ENCODE data around the gene KDM8.
"Not testable (repeated sequence)": the region's sequence is repeated elsewhere in the genome, so short reads cannot be mapped to it uniquely, and the experiment has no call there.

Gene KDM8

GRCh38 chr16:27191352-27191924, 11.9 kb upstream of the KDM8 start:
- DNase-seq (ENCODE audit: low read depth, low spot score), result no peak

DNA sequence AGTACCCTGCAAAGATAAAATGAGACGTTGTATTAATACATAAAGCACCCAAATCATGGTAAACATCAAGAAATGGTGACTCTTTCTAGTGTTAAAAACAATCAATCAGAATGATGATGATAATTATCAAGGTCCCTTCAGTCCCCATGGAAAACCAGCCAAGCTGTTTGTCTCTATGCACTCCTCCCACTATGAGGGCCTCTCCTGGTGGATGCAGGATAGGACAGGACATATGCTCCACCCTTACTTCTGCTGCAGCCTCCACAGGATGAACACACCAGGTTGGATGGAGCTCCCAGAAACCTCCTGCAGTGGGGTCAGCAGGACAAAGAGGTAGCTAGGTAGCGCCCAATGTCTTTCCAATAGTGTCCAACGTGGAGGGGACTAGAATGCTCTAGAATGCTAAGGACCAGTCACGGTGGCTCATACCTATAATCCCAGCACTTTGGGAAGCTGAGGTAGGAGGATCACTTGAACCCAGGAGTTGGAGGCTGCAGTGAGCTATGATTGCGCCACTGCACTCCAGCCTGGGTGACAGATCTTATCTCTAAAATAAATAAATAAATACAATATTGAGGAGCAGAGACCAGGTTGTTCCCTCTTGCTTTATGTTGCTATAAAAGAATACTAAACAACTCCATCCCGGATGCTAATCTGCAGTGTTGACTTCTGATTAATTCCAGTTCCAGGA, 9.9 kb upstream of the KDM8 start:
- no peak for DNase-seq (ENCODE audit: low read depth, low spot score)

GRCh38 chr16:27195076-27195741, 8.1 kb upstream of the KDM8 start:
- no peak for DNase-seq (ENCODE audit: low read depth, low spot score)

DNA sequence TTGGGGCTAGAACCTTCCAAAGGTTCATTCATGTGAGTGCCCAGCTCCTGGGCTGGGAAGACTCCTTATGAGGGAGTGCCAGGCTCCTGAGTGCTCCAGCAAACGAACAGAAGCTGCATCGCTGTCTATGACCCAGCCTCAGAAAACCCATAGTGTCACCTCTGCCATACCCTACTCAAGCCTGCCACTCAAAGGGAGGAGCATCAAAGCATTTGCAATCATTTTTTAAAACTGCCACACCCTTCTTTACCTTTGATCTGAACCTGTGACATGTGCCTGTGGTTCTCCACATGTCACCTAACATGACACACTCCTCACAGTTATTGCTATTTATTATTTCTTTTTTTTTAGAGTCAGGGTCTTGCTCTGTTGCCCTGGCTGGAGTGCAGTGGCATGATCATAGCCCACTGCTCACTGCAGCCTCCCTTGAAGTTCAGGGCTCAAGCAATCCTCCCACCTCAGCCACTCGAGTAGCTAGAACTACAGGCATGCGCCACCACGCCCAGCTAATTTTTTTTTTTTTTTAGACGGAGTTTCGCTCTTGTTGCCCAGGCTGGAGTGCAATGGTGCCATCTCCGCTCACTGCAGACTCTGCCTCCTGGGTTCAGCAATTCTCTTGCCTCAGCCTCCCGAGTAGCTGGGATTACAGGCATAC, 7.3 kb upstream of the KDM8 start:
- no peak for DNase-seq (ENCODE audit: low read depth, low spot score)

DNA sequence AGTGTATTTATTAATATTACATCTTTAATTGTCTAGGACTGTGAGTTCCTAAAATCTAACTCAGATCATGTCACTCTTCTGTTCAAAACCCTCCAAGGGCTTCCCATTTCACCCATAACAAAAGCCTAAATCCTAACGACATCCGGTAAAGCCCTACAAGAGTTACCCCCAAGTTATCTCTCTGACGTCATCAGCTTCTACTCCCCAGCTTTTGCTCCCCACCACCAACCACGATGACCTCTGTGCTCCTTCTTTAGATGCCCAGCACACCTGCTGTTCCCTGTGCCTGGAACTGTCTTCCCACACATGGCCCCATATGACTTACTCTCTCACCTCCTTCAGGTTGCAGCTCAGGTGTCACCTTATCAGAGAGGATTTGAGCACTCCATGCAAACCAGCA, 6.3 kb upstream of the KDM8 start:
- DNase-seq (ENCODE audit: low read depth, low spot score), result no peak

DNA sequence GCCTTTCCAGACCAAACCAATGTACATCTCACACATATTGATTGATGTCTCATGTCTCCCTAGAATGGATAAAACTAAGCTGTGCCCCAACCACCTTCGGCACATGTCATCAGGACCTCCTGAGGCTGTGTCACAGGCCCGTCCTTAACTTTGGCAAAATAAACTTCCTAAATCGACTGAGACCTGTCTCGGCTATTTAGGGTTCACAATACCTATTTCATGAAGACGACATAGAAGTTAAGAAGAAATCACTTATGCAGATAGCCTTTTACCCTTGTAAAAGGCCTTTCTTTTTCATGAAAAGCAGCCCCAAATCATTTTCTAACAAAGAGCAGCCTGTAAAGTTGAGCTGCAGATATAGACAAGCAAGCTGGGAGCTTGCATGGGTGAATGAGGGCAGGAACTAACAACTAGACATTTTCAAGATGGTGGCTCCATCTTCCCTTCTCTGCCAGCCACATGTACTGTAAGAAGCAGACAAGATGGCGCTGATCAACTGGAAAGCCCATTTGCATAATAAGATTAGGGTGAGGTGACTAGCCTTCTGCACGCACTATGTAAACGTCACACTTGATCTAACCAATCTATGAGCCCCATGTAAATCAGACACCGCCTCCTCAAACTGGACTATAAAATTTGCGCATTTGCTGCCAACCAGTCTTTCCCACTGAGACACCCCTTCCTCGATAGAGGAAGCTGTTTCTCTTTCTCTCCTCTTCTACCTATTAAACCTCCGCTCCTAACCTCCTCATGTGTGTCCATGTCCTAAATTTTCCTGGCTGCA, 4.7 kb upstream of the KDM8 start:
- no peak for DNase-seq (ENCODE audit: low read depth, low spot score)

DNA sequence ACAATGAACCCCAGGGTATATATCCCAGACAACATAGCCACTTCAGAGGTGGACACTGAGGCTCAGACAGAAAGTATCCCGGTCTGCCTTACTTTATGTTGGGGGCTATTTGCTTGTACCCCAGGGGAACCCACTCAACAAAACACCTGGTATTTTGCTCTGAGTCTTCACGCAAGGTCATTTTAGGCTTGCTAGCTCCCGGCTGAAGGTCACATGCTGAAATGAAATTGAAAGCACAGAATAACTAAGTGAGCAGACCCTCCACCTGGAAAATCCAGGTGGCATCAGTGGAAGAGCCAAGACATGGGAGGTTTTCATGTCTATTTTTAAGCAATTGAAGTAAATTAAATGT, 4.1 kb upstream of the KDM8 start:
- no peak for DNase-seq (ENCODE audit: low read depth, low spot score)

GRCh38 chr16:27199736-27200135, 3.6 kb upstream of the KDM8 start:
- DNase-seq (ENCODE audit: low read depth, low spot score), result peak; percentile 43

GRCh38 chr16:27200914-27201313, 2.4 kb upstream of the KDM8 start:
- not testable (repeated sequence) for DNase-seq (ENCODE audit: low read depth, low spot score)

GRCh38 chr16:27202923-27203506, 311 bp upstream of the KDM8 start:
- peak; percentile 97 for DNase-seq (ENCODE audit: low read depth, low spot score)

- DNase-seq (ENCODE audit: low read depth, low spot score), result no peak
These were observed 1.1 kb downstream of the KDM8 start for GRCh38 chr16:27204312-27204915.

DNA sequence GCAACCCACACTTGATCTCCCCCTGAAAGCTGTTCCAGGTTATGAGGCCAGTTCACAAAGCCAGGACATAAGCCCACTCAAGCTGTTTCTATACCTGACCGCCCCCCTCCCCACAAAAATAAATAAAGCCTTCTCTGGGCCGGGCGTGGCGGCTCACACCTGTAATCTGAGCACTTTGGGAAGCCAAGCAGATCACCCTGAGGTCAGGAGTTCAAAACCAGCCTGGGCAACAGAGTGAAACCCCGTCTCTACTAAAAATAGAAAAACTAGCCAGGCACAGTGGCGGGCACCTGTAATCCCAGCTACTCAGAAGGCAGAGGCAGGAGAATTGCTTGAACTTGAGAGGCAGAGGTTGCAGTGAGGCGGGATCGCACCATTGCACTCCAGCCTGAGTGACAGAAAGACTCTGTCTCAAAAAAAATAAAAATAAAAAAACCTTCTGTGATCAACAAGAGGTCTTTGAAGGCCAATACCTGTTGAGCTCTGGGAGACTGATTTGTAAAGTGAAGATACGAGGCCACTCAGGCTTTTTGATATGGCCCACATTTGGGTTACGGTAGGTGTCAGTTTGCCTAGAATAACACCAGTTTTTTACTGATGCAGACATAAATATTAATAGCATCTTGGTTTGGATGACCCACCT, 2.2 kb downstream of the KDM8 start:
- DNase-seq (ENCODE audit: low read depth, low spot score), result no peak

DNA sequence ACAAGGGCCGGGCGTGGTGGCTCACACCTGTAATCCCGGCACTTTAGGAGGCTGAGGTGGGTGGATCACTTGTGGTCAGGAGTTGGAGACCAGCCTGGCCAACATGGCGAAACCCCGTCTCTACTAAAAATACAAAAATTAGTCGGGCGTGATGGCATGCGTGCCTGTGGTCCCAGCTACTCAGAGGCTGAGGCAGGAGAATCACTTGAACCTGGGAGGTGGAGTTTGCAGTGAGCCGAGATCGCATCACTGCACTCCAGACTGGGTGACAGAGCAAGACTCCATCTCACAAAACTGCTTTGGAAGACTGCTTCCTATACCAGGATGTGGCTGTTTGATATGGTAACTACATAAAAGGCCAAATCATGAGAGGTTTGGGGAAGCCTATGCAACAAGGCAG, 3.8 kb downstream of the KDM8 start:
- DNase-seq (ENCODE audit: low read depth, low spot score), result not testable (repeated sequence)

- DNase-seq (ENCODE audit: low read depth, low spot score), result no peak
These were observed 4.9 kb downstream of the KDM8 start for GRCh38 chr16:27208081-27208680.

- DNase-seq (ENCODE audit: low read depth, low spot score), result peak; percentile 68
These were observed 5.5 kb downstream of the KDM8 start for GRCh38 chr16:27208796-27209195.

DNA sequence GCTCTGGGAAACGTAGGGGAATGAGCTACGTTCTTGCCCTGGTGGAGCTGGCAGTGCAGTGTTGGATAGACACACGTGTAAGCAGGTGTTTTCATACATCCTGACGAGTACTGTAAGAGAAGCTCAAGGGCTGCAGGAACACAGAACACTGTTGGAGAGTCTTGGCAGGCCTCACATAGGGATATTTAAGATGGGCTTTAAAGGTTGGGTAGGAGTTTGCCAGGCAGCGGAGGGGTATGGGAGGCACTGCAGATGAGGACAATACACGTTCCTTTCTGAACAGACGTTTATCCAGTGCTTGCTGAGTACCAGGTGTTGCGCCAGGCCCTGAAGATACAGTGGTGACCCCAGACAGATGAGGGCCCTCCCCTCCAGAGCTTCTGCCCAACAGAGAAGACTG, 6.3 kb downstream of the KDM8 start:
- DNase-seq (ENCODE audit: low read depth, low spot score), result no peak

DNA sequence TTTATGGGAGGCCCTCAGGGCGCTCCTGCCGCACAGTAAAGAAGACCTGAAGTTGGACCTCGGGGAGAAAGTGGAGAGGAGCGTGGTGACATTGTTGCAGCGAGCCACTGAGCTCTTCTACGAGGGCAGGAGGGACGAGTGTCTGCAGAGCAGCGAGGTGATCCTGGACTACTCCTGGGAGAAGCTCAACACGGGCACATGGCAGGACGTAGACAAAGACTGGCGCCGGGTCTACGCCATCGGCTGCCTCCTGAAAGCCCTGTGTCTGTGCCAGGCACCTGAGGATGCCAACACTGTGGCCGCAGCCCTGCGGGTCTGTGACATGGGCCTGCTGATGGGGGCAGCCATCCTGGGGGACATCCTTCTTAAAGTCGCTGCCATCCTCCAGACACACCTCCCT, 6.8 kb downstream of the KDM8 start:
- DNase-seq (ENCODE audit: low read depth, low spot score), result no peak

DNA sequence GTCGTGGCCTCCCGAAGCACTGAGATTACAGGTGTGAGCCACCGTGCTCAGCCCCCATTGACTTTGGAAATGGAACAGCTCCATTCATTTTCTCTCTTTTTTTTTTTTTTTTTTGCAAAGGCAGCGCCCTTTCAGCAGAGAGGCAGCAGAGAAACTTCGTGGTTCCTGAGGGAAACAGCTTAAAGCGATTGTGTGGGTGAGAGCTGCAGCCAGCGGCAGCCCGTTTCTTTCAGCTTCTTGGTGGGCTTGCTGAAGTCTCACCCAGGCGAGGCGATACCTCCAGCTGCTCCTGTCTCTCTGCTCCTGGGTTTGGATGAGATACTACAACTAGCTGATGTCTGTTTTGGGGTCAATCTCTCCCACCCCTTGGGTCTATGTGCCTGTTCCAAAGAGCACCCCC, 7.7 kb downstream of the KDM8 start:
- DNase-seq (ENCODE audit: low read depth, low spot score), result no peak

DNA sequence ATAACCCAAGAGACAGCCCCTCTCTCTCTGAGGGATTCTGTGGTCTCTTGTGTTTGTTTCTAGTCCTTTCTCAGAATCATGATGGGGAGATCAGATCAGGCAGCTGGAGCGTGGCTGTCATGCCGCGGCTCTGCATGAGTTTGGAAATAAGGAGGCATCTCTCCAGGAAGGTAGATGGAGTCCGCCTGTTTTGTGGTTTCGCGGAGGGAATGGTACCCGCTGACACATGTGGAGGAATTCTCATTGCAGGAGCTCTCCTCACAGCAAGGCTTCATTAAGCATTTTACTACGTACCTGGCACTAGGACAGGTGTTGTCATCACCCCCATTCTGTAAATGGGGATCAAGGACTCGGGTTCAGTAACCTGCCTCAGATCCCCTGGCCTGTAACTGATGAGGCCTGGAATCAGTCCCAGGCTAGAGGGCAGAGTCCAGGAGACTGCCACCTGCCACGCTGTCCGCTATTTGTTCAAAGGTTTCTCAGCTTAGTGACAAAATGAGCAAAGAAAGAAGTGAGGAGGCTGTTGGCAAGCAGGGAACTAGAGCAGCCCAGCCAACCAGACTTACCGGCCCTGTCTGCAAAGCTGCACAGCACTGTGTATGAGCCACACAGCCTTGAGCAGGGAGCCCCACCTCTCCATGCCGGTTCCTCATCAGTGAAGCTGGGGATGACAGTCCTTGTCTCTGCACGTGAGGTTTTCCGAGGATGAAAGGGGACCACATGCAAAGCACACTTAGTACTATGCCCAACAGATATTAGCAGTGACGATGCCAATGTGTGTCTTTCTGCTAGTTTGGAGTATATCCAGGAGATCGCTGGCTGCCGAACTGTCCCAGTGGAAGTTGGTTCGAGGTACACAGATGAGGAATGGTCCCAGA, 11.0 kb downstream of the KDM8 start:
- no peak for DNase-seq (ENCODE audit: low read depth, low spot score)

All from astrocyte of the hippocampus (primary cell).